Mesothelial cell of epicardium (in vitro differentiated cells): ENCODE results near the gene MAEA. TPM values are rescaled to one million over a fixed set of nuclear protein-coding genes. Genes with fewer than 3 reads are reported as not detected.

ENCODE experiments used
- DNase-seq, 2 experiments: peaks; one replicate each; pipeline ENCODE4 v3.0.0; 2021; ENCODE audit warnings: low spot score in 2 of 2; ENCODE audit not compliant: unreplicated experiment in 2 of 2
- H3K27ac Mint-ChIP-seq: 2 replicates; pipeline ENCODE4 v1.8.0; 2021; ENCODE audit warnings: mixed read lengths
- H3K27me3 Mint-ChIP-seq: 2 replicates; pipeline ENCODE4 v1.8.0; 2021; ENCODE audit warnings: low read depth, mixed read lengths
- H3K36me3 Mint-ChIP-seq: 2 replicates; pipeline ENCODE4 v1.8.0; 2021; ENCODE audit warnings: mixed read lengths
- H3K4me1 Mint-ChIP-seq: 2 replicates; pipeline ENCODE4 v1.8.0; 2021; ENCODE audit warnings: mixed read lengths
- H3K4me3 Mint-ChIP-seq: 2 replicates; pipeline ENCODE4 v1.8.0; 2021; ENCODE audit warnings: mild to moderate bottlenecking, moderate library complexity, mixed read lengths
- H3K9me3 Mint-ChIP-seq: 2 replicates; pipeline ENCODE4 v1.8.0; 2021; ENCODE audit warnings: mixed read lengths
- CTCF ChIP-seq: fragments of 200-600 bp; sonication (generic); IDR thresholded peaks from one replicate; pipeline ENCODE4 v1.5.0; 2021; ENCODE audit warnings: antibody characterized with exemption; ENCODE audit not compliant: unreplicated experiment
- total RNA-seq: library from RNA; stranded (reverse); gene quantifications from 3 replicates; pipeline ENCODE4 v1.2.1, GENCODE V29; 2021

The MAEA gene
- total RNA-seq, 1 donor from 2014 or later, result 73.4 TPM

- DNase-seq, result no peak
- Mint-ChIP-seq H3K36me3 (peaks cover 61% of the 10 kb centered on the region), H3K27me3 (no peaks in the 10 kb centered on the region), H3K9me3 (peaks cover 4% of the 10 kb centered on the region), H3K27ac (no peak overlapping the region), H3K4me1 (no peaks in the 10 kb centered on the region), H3K4me3 (no peak overlapping the region)
- TF ChIP-seq CTCF, result no peak
Observed at GRCh38 chr4:1336088-1336491, 46.4 kb downstream of the MAEA start.

- no peak for TF ChIP-seq CTCF
- DNase-seq, result no peak
- Mint-ChIP-seq H3K27ac (no peak overlapping the region), H3K27me3 (no peaks in the 10 kb centered on the region), H3K36me3 (peaks cover 69% of the 10 kb centered on the region), H3K4me3 (no peak overlapping the region), H3K9me3 (peaks cover 4% of the 10 kb centered on the region), H3K4me1 (no peaks in the 10 kb centered on the region)
Observed at GRCh38 chr4:1337376-1337831, 47.7 kb downstream of the MAEA start.

GRCh38 chr4:1337951-1338751, 48.5 kb downstream of the MAEA start:
- Mint-ChIP-seq H3K9me3 (peaks cover 4% of the 10 kb centered on the region), H3K4me1 (no peaks in the 10 kb centered on the region), H3K27me3 (no peaks in the 10 kb centered on the region), H3K27ac (no peak overlapping the region), H3K4me3 (no peak overlapping the region), H3K36me3 (peaks cover 74% of the 10 kb centered on the region)
- no peak for TF ChIP-seq CTCF
- DNase-seq, result no peak

- no peak for DNase-seq
- Mint-ChIP-seq H3K27me3 (no peaks in the 10 kb centered on the region), H3K36me3 (peaks cover 78% of the 10 kb centered on the region), H3K27ac (no peak overlapping the region), H3K4me3 (no peak overlapping the region), H3K4me1 (no peaks in the 10 kb centered on the region), H3K9me3 (peaks cover 4% of the 10 kb centered on the region)
- TF ChIP-seq CTCF, result no peak
Observed at GRCh38 chr4:1338752-1339414, 49.2 kb downstream of the MAEA start.

- no peak for TF ChIP-seq CTCF
- H3K27ac Mint-ChIP-seq, result no peak overlapping the region
- peaks cover under 1% of the 10 kb centered on the region for H3K4me1 Mint-ChIP-seq
- DNase-seq, result no peak
- peaks cover 4% of the 10 kb centered on the region for H3K9me3 Mint-ChIP-seq
- no peaks in the 10 kb centered on the region for H3K27me3 Mint-ChIP-seq
- H3K4me3 Mint-ChIP-seq, result no peak overlapping the region
- peaks cover 77% of the 10 kb centered on the region for H3K36me3 Mint-ChIP-seq
Observed at GRCh38 chr4:1339489-1339888, 49.8 kb downstream of the MAEA start.
